Measurements from ENCODE around the gene HARBI1. TPM values are rescaled to one million over a fixed set of nuclear protein-coding genes. Genes with fewer than 3 reads are reported as not detected.

Gene HARBI1
- total RNA-seq, 3 donors from 2014 or later: 1.6 to 9.1 (median 3.5) TPM

GRCh38 chr11:46625406-46625805, 8.4 kb upstream of the HARBI1 start:
- no peaks in the 10 kb centered on the region for H3K9me3 ChIP-seq
- H3K27ac ChIP-seq: no peak overlapping the region
- no peak overlapping the region for H3K4me3 ChIP-seq
- no peak for TF ChIP-seq POLR2A (IDR thresholded peaks at IDR 0.05)
- TF ChIP-seq POLR2AphosphoS5 (IDR thresholded peaks at IDR 0.05): no peak
- no peak for TF ChIP-seq CTCF (IDR thresholded peaks at IDR 0.05)
- no peak for DNase-seq (ENCODE audit: low spot score in 2 of 2)
- H3K4me1 ChIP-seq: no peaks in the 10 kb centered on the region
- no peaks in the 10 kb centered on the region for H3K36me3 ChIP-seq
- no peaks in the 10 kb centered on the region for H3K27me3 ChIP-seq
- intact Hi-C loops (cut with DNase I; ENCODE audit: low total_unique reads): no loop called here

- H3K4me3 ChIP-seq: peak overlapping the region; percentile 57 to 88 (median 86)
Measured at GRCh38 chr11:46618837-46619236, 1.8 kb upstream of the HARBI1 start.

GRCh38 chr11:46617972-46618314, 916 bp upstream of the HARBI1 start:
- no peak for DNase-seq (ENCODE audit: low spot score in 2 of 2)
- Histone ChIP-seq H3K27me3 (no peaks in the 10 kb centered on the region), H3K36me3 (no peaks in the 10 kb centered on the region), H3K4me3 (peak overlapping the region; percentile 86 to 90 (median 88)), H3K4me1 (peaks cover 3 to 6% of the 10 kb centered on the region in 2 donors), H3K27ac (peak overlapping the region; percentile 98 to 99), H3K9me3 (no peaks in the 10 kb centered on the region)
- intact Hi-C loops (cut with DNase I; ENCODE audit: low total_unique reads): no loop called here
- TF ChIP-seq POLR2AphosphoS5 (IDR thresholded peaks at IDR 0.05): no peak
- no peak for TF ChIP-seq CTCF (IDR thresholded peaks at IDR 0.05)
- TF ChIP-seq POLR2A (IDR thresholded peaks at IDR 0.05): no peak

More at GRCh38 chr11:46618837-46619236, 1.8 kb upstream of the HARBI1 start:
- TF ChIP-seq POLR2A (IDR thresholded peaks at IDR 0.05) (no peak), CTCF (IDR thresholded peaks at IDR 0.05) (no peak), POLR2AphosphoS5 (IDR thresholded peaks at IDR 0.05) (no peak)
- Histone ChIP-seq H3K27me3 (no peaks in the 10 kb centered on the region), H3K9me3 (no peaks in the 10 kb centered on the region), H3K27ac (no peak overlapping the region), H3K36me3 (no peaks in the 10 kb centered on the region), H3K4me1 (peaks cover 3 to 6% of the 10 kb centered on the region in 2 donors)
- intact Hi-C loops (cut with DNase I; ENCODE audit: low total_unique reads): no loop called here
- DNase-seq (ENCODE audit: low spot score in 2 of 2): no peak

- Histone ChIP-seq H3K36me3 (no peaks in the 10 kb centered on the region), H3K9me3 (no peaks in the 10 kb centered on the region), H3K27me3 (no peaks in the 10 kb centered on the region), H3K4me3 (peak overlapping the region; percentile 86 to 90 (median 88)), H3K4me1 (peaks cover 3 to 6% of the 10 kb centered on the region in 2 donors), H3K27ac (peak overlapping the region; percentile 98 to 99)
- DNase-seq (ENCODE audit: low spot score in 2 of 2): no peak
- intact Hi-C loops (cut with DNase I; ENCODE audit: low total_unique reads): no loop called here
- TF ChIP-seq POLR2A (IDR thresholded peaks at IDR 0.05): no peak
- peak in 1 of 3 donors; percentile 64 for TF ChIP-seq POLR2AphosphoS5 (IDR thresholded peaks at IDR 0.05)
Measured at GRCh38 chr11:46616551-46617133, 385 bp downstream of the HARBI1 start.

GRCh38 chr11:46615756-46616155, 1.3 kb downstream of the HARBI1 start:
- no peak for DNase-seq (ENCODE audit: low spot score in 2 of 2)
- Histone ChIP-seq H3K9me3 (no peaks in the 10 kb centered on the region), H3K4me1 (peaks cover 3 to 6% of the 10 kb centered on the region in 2 donors), H3K36me3 (no peaks in the 10 kb centered on the region), H3K27ac (peak overlapping the region; percentile 65 to 99), H3K27me3 (no peaks in the 10 kb centered on the region), H3K4me3 (no peak overlapping the region)
- intact Hi-C loops (cut with DNase I; ENCODE audit: low total_unique reads): no loop called here
- TF ChIP-seq POLR2AphosphoS5 (IDR thresholded peaks at IDR 0.05) (no peak), CTCF (IDR thresholded peaks at IDR 0.05) (no peak), POLR2A (IDR thresholded peaks at IDR 0.05) (no peak)

Measured in breast epithelium (tissue), 4 donors.